Uterus (tissue), 4 donors: ENCODE results near the gene CHD9NB. TPM values are rescaled to one million over a fixed set of nuclear protein-coding genes. Genes with fewer than 3 reads are reported as not detected.

Experiments used
- DNase-seq, 2 donors: peaks; one replicate each; pipeline ENCODE4 v3.0.0-alpha.2; 2019 to 2020
- H3K27ac ChIP-seq, 2 donors: fragments of 200-600 bp; sonication (generic); 1 replicate in 1 of 2; 2 replicates in 1 of 2; pipeline ENCODE4 v1.5.1; 2016 to 2018
- H3K27me3 ChIP-seq, 2 donors: fragments of 200-600 bp; sonication (generic); one replicate each; pipeline ENCODE4 v1.5.1; 2018 to 2019; ENCODE audit warnings: control low read depth in 1 of 2
- H3K36me3 ChIP-seq, 2 donors: fragments of 200-600 bp; sonication (generic); one replicate each; pipeline ENCODE4 v1.5.1; 2019; ENCODE audit warnings: control low read depth in 1 of 2
- H3K4me1 ChIP-seq, 2 donors: fragments of 200-600 bp; sonication (generic); one replicate each; pipeline ENCODE4 v1.5.1; 2018 to 2019; ENCODE audit warnings: control low read depth in 1 of 2
- H3K4me3 ChIP-seq, 2 donors: fragments of 200-600 bp; sonication (generic); 1 replicate in 1 of 2; 2 replicates in 1 of 2; pipeline ENCODE4 v1.5.1; 2018 to 2019; ENCODE audit warnings: mild to moderate bottlenecking in 1 of 2
- H3K9me3 ChIP-seq, 2 donors: fragments of 200-600 bp; sonication (generic); one replicate each; pipeline ENCODE4 v1.5.1; 2019; ENCODE audit warnings: control low read depth in 1 of 2
- POLR2A ChIP-seq, 2 donors: fragments of 450-650 bp; IDR thresholded peaks; one replicate each; pipeline ENCODE4 v1.6.1; 2016; ENCODE audit warnings: antibody characterized with exemption in 2 of 2, mild to moderate bottlenecking in 1 of 2, moderate library complexity in 1 of 2
- intact Hi-C: fragments of 100-400 bp; cut with DNase I; formaldehyde crosslinking; loops from one replicate; pipeline ENCODE4 v1.15.1; 2023; ENCODE audit warnings: low total_unique reads
- total RNA-seq, 4 donors: library from RNA; depleted of rRNA in 3 of 4; stranded (reverse); fragments of >200 nt in 3 of 4; gene quantifications; one replicate each; pipeline versions ENCODE4 v1.1.0 to v1.2.4, GENCODE V29; 2014 to 2023
- TF ChIP-seq, protein P1 (sequence below), 4 experiments: fragments of 200-600 bp in 2 of 4; fragments of 450-650 bp in 2 of 4; sonication (generic) in 2 of 4; IDR thresholded peaks; one replicate each; pipeline ENCODE4 v1.5.1; 2016 to 2019; ENCODE audit warnings: antibody characterized with exemption in 4 of 4, mild to moderate bottlenecking in 2 of 4, moderate library complexity in 1 of 4
- donor health status: DM: yes; HTN: yes; CAD: no.

CHD9NB gene
- total RNA-seq, 4 donors from 2014 or later: 1.2 to 4.3 (median 4.1) TPM; not detected in 1

DNA sequence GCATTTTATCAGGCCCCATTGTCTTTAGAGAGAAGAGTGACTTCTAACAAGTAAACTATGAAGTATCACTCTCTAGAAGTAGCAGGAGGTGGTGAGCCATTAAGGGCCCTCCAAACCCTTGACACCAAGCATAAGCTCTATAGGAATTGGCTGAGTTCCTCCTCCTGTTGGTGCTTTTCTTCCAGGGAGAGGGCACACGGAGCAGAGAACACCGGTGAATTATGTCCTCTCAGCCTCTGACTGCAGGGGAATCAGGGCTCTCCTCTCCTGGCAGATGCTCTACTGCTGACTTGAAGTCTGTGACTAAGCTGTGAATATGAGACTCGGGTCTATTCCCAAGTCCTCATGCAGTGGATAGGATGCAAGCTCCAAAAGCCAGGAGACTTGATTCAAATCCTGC is 34.4 kb upstream of the CHD9NB start:
- intact Hi-C loops: no loop called here
- H3K4me3 ChIP-seq: no peak overlapping the region
- peak overlapping the region in 1 of 2 donors; percentile 71 for H3K27ac ChIP-seq
- H3K9me3 ChIP-seq: no peaks in the 10 kb centered on the region
- H3K4me1 ChIP-seq: peaks cover 8 to 14% of the 10 kb centered on the region in 2 donors
- no peaks in the 10 kb centered on the region for H3K36me3 ChIP-seq
- DNase-seq: no peak
- H3K27me3 ChIP-seq: no peaks in the 10 kb centered on the region
- no peak for TF ChIP-seq POLR2A (IDR thresholded peaks at IDR 0.05)
- TF ChIP-seq, protein P1, sequence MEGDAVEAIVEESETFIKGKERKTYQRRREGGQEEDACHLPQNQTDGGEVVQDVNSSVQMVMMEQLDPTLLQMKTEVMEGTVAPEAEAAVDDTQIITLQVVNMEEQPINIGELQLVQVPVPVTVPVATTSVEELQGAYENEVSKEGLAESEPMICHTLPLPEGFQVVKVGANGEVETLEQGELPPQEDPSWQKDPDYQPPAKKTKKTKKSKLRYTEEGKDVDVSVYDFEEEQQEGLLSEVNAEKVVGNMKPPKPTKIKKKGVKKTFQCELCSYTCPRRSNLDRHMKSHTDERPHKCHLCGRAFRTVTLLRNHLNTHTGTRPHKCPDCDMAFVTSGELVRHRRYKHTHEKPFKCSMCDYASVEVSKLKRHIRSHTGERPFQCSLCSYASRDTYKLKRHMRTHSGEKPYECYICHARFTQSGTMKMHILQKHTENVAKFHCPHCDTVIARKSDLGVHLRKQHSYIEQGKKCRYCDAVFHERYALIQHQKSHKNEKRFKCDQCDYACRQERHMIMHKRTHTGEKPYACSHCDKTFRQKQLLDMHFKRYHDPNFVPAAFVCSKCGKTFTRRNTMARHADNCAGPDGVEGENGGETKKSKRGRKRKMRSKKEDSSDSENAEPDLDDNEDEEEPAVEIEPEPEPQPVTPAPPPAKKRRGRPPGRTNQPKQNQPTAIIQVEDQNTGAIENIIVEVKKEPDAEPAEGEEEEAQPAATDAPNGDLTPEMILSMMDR (IDR thresholded peaks at IDR 0.05): no peak

DNA sequence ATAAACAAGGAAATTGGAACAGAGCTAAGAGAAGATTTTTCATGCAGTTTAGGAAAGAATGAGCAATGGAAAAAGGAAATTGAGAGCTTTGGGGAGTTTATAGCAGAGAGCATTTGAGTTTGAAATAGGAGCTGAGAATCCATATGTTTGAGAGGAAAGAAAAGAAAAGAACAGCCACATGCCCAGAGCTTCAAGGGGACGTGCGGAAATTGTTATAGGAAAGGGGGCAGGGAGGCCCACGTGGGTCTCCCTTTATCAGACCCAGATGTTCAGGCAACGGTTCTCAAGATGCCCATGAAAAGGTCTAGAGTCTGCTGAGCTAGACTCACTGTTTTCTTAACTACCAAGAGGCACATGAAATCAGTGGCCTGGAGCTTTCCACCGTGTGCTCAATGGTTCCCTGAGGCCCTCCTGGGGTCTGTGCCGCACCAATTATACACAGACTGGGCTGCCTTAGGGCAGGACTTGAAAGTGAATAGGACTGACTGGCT is 33.3 kb upstream of the CHD9NB start:
- DNase-seq: no peak
- no peaks in the 10 kb centered on the region for H3K9me3 ChIP-seq
- H3K4me3 ChIP-seq: no peak overlapping the region
- H3K27ac ChIP-seq: peak overlapping the region; percentile 71 to 78
- H3K4me1 ChIP-seq: peaks cover 0 to 7% of the 10 kb centered on the region in 2 donors
- H3K36me3 ChIP-seq: no peaks in the 10 kb centered on the region
- intact Hi-C loops: no loop called here
- TF ChIP-seq, protein P1 (IDR thresholded peaks at IDR 0.05): no peak
- TF ChIP-seq POLR2A (IDR thresholded peaks at IDR 0.05): no peak
- no peaks in the 10 kb centered on the region for H3K27me3 ChIP-seq

DNA sequence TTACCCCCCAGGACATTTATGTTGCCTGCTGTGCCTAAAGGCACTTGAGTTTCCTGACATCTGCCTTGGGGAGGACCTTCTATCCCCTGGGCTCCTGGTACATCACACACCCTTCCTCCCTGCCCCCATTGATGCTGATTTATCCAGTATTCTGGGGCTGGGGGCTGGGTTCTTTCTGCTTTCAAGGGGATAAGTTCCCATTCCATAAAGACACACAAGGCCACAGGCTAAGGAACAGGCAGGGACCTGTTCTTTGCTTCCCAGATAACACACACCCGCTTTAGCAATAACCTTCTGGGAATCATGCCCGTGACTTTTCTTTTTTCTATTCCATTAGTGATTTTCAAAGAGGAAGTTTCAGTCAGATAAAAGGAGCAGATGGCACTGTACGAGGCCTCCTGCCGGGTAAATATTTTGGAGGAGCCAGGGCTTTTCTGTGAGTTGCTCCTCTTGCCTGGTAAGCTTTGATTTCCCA is 32.7 kb upstream of the CHD9NB start:
- Histone ChIP-seq H3K27ac (peak overlapping the region; percentile 71 to 78), H3K4me1 (peaks cover 0 to 11% of the 10 kb centered on the region in 2 donors), H3K36me3 (no peaks in the 10 kb centered on the region), H3K9me3 (no peaks in the 10 kb centered on the region), H3K4me3 (no peak overlapping the region), H3K27me3 (no peaks in the 10 kb centered on the region)
- peak in 1 of 2 donors; percentile 42 for DNase-seq
- intact Hi-C loops: no loop called here
- TF ChIP-seq POLR2A (IDR thresholded peaks at IDR 0.05): no peak
- TF ChIP-seq, protein P1 (IDR thresholded peaks at IDR 0.05): no peak

DNA sequence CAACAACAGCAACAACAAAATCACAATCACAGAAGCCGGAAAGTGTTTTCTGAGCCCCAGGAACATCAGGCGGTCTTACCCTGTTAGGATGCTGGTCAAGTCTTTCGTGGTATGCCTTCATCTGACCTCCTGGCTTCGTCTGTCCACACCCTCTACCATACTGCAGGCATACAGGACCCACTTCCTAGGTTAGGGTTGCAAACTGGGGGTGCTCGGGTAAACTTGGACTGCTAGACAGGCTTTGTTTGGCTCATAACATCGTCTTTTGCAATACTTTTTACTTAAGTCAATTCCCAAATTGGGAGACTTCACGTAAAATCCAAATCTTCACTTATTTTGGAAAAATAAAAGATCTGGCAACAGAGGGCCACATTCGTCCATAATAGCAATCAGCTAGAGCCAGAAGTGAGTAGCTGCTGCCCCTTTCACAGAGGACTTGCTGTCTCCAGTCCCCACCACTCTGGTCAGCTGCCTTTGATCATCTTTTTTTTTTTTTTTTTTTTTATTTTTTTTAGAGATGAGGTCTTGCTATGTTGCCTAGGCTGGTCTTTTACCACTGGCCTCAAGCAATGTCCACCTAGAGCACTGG is 32.1 kb upstream of the CHD9NB start:
- intact Hi-C loops: no loop called here
- H3K9me3 ChIP-seq: no peaks in the 10 kb centered on the region
- H3K4me3 ChIP-seq: no peak overlapping the region
- H3K27me3 ChIP-seq: no peaks in the 10 kb centered on the region
- TF ChIP-seq, protein P1 (IDR thresholded peaks at IDR 0.05): no peak
- TF ChIP-seq POLR2A (IDR thresholded peaks at IDR 0.05): no peak
- H3K4me1 ChIP-seq: peaks cover 4 to 17% of the 10 kb centered on the region in 2 donors
- H3K36me3 ChIP-seq: no peaks in the 10 kb centered on the region
- DNase-seq: no peak
- H3K27ac ChIP-seq: peak overlapping the region; percentile 71 to 78

DNA sequence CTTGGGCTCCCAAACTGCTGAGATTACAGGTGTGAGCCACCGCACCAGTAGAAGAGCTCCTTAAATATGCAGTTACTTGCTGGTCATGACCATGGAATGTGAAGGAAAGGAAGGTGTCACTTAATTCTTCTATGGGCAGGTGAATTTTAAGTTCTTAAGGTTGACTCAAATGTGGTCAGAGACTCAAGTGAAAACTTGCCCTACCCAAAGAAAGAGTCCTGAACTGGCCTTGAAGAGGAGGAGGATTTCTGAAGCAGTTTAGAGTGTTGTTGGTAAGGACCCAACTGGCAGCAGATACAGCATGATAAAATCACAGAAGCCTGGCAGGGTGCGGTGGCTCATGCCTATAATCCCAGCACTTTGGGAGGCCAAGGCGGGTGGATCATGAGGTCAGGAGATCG is 31.4 kb upstream of the CHD9NB start:
- H3K4me1 ChIP-seq: peaks cover 4 to 17% of the 10 kb centered on the region in 2 donors
- TF ChIP-seq POLR2A (IDR thresholded peaks at IDR 0.05): no peak
- TF ChIP-seq, protein P1 (IDR thresholded peaks at IDR 0.05): no peak
- H3K4me3 ChIP-seq: no peak overlapping the region
- H3K27me3 ChIP-seq: no peaks in the 10 kb centered on the region
- H3K36me3 ChIP-seq: no peaks in the 10 kb centered on the region
- no peaks in the 10 kb centered on the region for H3K9me3 ChIP-seq
- intact Hi-C loops: no loop called here
- no peak for DNase-seq
- peak overlapping the region; percentile 71 to 78 for H3K27ac ChIP-seq
